GM19025 (cell line): ENCODE measurements around the gene CATSPERE.

Experiments
- ATAC-seq: cut with Tn5 transposase; IDR thresholded peaks from one replicate; pipeline ENCODE4 v1.9.1; 2021; ENCODE audit warnings: mild to moderate bottlenecking, low read depth, moderate library complexity; ENCODE audit not compliant: unreplicated experiment

Gene CATSPERE

DNA sequence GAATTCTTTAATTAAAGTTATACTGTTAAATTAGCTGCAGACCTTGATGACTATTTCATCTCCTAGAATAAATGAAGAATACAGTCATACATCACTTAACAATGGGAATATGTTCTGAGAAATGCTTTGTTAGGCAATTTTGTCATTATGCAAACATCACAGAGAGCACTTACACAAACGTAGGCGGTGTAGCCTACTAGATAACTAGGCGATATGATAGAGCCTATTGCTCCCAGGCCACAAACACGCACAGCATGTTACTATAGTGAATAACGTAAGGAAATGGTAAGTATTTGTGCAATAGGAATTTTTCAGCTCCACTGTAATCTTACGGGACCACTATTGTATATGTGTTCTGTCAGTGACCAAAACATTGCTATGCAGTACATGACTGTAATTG is 154.2 kb downstream of the CATSPERE start:
- ATAC-seq = no peak

DNA sequence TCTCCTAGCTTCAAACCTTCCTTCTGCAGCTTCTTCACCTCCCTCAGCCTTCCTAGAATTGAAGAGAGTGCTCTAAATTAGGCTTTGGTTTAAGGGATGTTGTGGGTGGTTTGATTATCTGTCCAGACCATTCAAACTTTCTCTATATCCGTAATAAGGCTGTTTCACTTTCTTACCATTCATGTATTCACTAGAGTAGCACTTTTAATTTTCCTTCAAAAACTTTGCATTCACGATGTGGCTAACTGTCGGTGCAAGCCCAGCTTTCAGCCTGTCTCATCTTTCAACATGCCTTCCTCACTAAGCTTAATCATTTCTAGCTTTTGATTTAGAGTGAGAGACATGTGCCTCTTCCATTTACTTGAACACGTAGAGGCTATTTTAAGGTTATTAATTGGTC is 165.6 kb downstream of the CATSPERE start:
- no peak for ATAC-seq

DNA sequence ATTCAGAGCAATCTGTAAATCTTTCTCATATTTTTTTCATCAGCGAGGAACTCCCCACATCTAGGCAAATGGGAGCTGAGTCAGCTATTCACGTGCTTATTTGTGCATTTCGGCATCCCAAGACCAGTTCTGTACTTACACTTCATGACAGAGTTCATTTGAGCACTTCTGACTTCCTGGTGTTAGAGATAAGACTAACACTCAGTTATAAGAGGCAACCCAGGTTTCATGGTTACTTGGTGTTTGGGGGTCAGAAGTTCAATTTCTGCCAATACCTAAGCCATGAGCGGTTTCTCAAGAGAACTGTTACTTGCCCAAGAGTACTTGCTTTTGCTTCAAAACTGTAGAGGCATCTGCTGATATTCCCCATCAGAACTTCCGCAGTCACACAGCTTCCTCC is 167.7 kb downstream of the CATSPERE start:
- no peak for ATAC-seq

DNA sequence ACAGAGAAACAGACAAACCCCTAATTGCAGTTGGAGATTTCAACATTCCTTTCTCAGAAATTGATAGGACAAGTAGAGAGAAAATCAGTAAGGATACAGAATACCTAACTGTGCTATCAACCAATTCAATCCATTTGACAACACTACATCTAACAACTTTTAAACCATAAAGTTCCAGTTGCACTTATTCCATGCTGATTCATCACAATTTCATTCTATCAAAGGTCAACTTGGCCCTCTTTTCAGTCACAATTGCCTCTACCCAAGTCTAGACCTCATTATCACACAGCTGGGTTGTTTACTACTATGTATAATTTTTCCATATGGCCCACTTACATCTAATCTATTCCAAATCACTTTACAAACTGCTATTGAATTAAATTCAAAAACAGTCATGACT is 172.1 kb downstream of the CATSPERE start:
- no peak for ATAC-seq

DNA sequence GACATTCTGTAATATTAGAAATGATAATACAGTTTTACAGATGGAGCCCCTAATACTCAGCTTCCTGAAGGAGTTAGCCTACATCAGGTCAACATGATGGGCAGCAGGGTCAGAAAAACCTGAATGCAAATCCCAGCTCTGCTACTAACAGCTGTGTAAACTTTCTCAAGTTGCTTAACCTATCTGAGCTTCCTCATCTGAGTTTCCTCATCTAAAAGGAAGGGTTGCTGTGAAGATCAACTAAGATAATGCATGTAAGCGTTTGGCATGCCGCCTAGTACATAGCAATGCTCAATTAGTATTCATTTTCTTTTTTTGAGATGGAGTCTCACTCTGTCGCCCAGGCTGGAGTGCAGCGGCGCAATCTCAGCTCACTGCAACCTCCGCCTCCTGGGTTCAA is 173.5 kb downstream of the CATSPERE start:
- no peak for ATAC-seq

DNA sequence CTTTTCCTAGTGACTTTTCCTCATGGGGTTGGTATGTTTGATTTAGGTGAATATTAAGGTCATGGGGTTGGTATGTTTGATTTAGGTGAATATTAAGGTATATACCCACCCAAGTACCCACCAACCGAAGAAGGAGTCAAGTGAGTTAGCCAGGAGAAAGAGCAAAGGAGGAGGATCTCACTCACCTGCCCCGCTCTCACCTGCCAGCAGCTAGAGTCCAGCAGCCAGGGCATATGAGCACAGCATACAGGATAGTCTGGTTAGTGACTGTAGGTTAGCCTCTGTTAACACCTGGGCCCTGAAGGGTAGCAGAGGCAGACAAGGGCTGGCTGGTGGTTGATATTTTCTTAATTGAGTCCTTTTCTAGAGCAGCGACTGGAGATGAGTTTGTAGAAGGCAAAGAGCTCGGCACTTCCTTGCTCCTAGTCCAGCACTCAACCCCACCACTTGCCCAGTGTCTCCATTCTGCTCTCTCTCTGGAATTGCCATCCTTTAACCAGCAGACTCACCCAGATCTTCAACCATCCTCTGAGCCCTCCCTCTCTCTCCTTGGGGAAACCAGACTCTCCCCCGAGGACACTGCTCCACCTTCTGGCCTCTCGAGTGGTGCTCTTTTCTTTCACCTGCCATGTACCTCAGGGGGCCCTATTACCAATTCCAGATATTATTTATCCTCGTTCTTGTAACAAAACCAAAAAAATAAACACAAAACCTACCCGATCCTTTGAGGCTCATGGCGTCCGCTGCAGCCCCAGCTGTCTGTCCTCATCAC is 175.6 kb downstream of the CATSPERE start:
- ATAC-seq = no peak

DNA sequence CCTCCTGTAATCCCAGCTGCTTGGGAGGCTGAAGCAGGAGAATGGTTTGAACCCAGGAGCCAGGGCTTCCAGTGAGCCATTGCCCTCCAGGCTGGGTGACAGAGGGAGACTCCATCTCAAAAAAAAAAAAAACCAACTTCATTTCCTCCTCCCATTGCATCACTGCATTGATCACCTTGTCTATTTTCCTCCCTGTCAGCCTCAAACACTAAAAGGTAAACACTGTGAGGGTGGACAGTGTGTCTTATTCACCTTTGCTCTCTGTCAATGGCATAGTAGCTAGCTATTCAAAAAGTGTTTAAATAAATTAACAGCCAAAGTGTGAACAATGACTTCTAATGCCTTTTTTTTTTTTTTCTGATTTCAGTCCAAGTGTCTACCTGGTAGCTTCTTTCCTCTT is 178.5 kb downstream of the CATSPERE start:
- no peak for ATAC-seq

DNA sequence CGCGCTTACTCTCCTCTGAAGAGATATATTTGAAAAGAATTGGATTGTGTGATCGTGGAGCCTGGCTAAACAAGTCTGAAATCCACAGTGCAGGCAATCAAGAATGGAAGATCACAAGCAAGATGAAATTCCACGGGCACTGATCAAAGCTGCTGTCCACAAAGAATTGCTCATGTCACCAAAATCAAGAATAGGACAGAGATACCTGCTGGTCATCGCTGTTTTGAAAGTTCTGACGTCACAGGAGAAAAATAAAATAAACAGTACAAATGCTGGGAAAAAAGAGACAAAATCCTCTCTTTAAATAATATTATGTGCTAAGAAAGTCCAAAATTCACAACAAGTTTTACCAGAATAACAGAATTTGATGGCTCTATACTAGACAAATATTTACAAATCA is 179.8 kb downstream of the CATSPERE start:
- no peak for ATAC-seq

DNA sequence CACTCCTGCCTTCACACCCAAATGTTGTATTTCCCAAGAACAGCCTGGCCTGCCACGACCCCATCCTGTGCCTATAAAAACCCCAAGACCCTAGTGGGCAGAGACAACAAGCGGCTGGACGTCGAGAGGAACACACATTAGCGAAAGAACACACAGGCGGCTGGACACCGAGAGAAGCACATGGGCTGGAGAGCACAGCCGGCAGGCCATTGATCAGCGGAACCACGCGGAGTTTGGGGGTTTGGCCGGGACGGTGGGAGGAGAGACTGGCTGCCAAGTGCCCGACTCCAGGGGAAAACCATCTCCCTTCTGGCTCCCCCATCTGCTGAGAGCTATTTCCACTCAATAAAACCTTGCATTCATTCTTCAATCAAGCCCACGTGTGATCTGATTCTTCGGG is 181.5 kb downstream of the CATSPERE start:
- no peak for ATAC-seq

DNA sequence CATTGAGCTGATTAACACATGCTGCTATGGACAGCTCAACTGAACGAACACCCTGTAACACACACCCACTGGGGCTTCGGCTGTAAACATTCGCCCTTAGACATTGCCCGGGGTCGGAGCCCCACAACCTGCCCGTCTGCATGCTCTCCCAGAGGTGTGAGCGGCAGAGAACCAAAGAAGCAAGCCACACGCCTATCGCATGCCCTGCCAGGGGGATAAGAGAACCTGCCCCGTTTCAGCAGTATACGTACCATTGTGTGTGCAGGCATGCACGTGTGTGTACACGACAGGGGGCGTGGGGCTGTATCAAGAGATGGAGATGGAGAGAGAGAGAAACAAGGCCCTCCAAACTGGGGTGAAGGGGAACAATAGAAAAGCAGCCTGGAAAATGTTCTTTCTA is 181.9 kb downstream of the CATSPERE start:
- no peak for ATAC-seq

DNA sequence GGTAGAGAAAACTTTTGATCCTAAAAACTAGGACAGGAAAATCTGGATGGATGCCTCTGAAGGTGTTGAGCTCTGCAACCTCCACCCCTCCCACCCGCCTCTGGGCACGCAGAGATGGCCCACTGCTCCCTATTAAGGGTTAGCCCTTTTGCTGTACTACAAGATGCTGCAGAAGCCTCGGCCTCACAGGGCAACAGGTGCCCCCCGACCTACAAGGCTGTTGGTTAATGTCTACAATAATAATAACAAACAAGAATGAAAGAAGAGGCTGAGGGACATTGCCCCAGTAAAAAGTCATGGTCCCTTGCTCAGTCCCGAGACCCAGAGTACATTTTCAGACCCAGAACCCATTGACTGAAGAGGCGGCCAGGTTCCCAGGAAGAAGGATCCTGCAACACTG is 184.3 kb downstream of the CATSPERE start:
- ATAC-seq = no peak

DNA sequence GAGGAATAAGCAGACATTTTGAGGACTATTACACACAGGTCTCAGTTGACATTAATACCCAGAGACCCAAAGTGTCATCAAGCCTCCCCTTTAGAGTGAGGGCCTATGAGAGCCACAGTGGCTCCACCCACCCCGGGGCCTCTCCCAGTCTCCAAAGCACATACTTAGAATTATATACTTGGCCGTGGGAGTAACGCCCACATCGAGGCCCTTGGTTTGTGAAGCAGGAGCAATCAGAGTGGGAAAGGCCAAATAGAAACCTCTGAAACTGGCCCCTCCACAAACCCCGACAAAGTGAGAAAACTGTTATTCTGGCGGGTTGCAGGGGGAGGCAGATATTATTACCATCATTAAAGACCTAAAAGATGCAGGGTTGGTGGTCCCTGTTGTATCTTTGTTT is 184.8 kb downstream of the CATSPERE start:
- no peak for ATAC-seq

DNA sequence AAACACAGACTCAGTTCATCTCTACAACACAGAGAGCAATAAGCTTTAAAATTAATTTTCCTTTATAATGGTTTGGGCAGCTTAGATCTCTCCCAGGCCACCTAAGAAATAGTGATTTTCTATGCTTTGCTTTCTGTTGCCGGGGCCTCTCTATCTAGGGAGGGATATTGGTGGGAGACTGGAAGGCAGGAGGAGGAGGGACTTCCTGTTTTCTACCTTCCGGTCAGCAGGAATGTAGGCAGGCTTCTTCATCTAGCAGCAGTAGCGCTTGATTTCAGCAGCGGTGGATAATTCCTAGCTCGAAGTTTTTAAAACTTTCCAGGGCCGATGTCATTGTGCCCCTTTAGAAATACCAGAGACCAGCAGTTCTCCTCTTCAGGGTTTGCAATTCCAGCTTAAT is 186.7 kb downstream of the CATSPERE start:
- ATAC-seq = no peak

DNA sequence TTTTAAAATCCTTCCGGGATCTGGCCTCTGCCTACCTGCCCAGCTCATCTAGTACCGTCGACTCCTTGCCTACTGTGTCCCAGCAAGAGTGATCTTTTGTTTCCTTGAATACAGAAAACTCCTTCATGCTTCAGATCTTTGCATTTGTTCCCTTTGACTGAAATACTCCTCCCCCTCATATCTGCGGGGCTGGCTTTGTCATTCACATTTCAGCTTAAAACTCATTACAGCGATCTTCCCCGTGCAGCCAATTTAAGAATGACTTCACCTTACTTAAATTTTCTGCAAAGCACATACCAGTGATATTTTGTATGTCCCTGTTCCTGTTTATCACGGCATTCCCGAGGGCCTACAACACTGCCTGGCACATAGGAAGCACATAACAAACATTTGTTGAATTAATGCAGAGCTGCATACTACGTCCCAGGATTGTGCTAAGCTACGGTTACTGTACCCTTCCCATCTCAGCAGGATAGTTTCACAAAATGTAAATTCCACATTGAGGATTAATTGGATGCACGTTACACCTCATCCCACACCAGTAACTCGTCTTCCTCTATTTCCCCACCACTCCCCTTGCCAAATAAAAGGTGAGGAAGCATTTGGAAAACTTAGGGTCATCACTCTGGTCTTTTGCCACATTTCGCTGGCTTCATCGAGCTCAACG is 191.0 kb downstream of the CATSPERE start:
- ATAC-seq = no peak

DNA sequence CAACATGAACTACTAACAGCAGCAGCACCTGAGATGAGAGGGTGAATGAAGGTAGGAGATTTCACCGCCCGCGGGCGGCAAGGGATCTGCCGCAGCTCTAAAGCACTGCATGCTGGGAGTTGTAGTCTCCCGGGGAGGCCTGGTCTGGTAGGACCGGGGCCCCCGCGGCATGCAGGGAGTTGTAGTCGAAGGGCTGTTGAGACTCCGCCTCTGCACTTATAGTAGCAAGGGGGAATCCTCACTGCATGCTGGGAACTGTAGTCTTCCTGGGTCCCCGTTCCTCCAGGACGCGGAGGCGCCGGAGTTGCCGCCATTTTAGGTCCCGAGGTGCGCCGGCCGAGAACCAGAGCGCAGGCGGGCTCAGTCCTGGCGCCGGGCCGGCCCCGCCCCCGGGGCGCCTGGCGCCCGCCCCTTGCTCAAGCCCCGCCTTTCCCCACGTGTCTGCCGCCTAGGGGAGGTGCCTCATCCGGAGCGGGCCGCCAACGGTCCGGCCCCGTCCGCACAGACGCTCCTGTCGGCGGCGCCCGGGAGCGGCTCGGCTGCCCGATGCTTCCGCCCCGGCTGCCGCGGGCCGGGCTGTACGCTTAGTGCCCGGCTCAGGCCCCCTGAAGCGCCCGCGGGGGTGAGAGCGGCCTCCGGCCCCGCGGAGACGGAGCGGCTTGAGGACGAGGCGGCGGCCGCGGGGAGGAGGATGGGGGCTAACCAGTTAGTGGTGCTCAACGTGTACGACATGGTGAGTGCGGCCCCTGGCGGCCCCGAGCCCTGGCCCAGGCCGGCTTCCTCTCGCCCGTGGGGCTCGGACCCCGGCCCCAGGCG is 191.8 kb downstream of the CATSPERE start, which contains the start of gene DESI2:
Gene DESI2 (plus strand): TSS at position 504 of the 816 bp plus-strand sequence. CDS start 188 bp downstream, at position 692.
- ATAC-seq = peak; percentile 92

DNA sequence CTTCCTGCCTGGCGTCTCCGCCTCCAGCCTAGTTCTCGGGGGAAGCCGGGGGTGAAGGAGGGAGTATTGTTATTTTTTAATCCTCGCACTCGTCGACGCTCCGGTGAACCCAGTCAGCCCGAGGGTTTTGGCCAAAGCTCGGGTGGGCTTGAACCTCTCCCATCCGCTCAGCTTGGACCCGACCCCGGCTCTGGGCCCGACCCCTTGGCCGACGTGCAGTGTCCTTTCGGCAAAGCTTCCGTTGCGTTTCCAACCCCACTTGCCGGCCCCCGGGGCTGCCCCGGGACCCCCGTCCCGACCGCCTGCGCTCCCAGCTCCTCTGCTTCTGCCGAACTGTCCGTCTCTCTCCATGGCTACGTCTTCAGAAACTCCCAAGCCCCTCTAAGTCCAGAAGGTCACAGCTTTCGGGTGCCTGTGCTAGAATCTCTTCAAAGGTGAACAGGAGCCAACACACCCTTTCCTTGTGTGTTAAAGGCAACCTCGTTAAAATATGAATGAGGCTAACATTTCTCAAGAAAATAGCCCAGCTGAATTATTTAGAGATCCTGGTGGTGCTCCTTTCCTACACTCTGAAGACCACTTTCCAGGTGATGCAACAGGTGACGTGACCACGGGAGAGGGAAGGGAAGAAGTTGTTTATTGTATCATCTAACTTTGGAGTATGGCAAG is 192.5 kb downstream of the CATSPERE start:
- no peak for ATAC-seq

DNA sequence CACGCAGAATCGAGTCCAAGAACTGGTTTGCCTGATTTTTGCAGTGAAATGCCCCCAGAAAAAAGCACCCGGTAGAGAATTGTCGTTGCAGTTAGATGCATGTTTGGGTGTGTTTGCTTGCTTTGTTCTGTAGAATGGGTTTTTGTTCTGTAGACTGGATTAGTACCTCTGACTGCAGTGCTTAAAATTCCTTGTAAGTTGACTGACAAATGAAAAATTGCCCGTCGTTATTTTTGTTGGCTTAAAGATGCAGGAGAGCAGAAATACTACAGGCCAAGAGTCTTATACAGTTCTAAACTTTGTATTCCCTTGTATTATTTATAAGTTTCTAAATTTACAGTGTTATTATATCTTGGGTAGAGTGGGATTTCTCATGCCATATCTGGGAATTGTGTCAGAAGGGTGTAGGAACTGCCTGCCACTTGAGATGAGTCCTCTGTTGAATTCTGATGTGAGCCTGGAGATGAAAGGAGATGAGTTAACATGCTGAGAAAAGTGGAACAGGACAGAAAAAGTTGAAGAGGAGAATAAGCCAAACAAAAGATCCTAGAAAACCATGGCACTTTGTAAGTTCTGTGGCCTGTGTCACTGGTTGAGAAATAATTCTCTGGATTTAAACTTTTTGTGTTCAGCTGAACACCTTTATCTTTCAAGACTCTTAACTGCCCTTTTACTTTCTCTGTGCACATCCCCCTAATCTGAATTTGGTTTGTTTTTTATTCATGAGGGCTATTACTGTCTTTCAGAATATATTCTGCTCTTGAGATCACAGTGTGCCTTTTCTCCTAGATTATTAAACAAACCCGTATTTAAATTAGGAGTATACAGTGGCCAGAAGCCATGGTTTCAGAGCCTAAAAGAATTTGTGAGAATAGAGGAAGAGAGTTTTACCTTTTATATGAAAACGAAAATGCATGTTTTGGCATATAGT is 193.3 kb downstream of the CATSPERE start:
- no peak for ATAC-seq

DNA sequence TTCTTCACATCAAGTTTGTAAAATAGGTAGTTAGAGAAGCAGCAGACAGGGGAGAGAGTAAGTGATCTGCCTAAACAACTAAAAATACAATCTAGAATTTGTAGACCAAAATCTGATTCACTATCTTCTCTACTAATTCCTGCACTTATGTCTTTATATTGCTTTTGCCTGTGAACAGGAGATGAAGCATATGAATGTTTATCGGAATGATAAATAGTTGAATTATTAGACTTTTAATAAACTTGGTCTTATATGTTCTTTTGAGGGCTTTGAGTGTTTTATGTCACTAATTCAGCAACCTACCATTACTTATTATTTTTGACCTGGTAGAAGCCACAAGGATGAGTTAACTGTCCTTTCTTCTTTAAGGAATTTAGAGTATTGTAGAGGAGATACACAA is 194.1 kb downstream of the CATSPERE start:
- ATAC-seq = no peak

DNA sequence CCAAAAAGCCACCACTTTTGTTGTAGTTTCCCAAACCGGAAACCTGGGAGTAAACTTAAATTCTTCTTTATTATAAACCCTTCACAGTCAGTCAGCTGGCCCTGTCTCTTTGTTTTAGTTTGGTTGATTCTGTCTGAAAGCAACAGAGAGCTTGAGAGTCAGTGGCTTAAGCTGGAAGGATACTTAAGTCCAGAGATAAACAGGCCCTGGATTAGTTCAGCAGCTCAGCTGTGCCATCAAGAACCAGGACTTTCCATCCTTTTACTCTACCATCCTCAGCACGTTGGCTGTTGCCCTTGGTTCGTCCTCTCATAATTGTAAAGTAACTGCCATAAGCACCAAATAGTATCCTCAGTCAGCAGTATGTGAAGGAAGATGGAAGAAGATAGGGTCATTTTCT is 196.3 kb downstream of the CATSPERE start:
- ATAC-seq = no peak

DNA sequence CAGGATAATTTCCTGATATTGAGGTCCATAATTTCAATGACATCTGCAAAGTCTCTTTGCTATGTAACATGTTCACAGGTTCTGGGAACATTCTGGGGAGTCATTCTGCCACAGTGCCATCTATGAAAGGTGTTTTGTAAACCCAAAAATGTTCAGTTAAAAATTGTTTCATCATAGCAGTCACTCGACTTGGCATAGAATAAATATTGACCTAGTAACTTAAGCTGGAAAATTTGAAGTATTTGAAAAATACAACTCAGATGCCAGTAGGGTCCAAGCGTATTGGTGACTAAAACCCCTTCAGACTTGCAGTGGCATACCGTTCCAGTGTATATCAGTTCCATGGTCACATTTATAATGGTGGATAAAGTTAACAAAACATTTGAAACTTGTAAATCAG is 198.6 kb downstream of the CATSPERE start:
- no peak for ATAC-seq
